GM19467 (cell line): Measurements from ENCODE around the gene CACNA1D.
"Not testable (repeated sequence)": the region's sequence is repeated elsewhere in the genome, so short reads cannot be mapped to it uniquely, and the experiment has no call there.

Experiments
- ATAC-seq: cut with Tn5 transposase; IDR thresholded peaks from one replicate; pipeline ENCODE4 v1.9.1; 2021; ENCODE audit warnings: mild to moderate bottlenecking, moderate library complexity; ENCODE audit not compliant: unreplicated experiment

The CACNA1D gene

DNA sequence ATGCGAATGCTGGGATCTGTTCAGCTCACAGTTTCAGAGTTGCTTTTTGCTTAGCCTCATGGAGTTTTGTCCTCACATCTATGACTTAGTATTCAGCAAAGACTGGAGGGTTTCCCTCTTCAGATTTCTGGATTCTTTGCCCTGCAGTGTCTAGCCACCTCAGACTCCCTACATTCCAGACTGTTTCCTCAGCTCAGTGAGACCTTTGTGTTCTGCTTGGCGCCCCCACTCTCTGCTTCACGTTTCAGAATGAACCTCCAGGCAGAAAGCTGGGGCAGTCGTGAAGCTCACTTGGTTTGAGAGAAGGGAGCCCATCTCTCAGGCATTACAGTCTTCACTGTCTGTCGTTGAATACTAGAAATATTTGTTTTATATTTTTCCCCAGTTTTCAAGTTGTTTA is 118.1 kb downstream of the CACNA1D start:
- no peak for ATAC-seq

DNA sequence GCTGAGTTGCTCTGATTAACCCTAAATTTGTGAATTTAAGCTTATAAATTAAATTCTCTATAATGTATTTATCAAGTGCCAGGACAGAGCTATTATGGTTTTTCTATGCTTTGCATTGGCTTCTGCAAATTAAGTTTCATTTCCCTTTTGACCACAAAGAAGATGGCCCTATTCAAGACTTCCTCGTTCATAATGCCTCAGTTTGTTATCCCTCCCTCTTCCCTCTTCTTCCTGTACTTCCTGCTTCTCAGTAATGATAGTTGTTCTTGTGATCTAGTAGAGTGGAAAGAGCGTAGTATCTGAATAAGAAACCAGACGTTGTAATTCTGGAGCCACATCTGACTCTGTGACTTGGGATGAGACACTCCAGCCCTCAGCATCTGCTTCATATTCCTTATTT is 118.7 kb downstream of the CACNA1D start:
- ATAC-seq: no peak

DNA sequence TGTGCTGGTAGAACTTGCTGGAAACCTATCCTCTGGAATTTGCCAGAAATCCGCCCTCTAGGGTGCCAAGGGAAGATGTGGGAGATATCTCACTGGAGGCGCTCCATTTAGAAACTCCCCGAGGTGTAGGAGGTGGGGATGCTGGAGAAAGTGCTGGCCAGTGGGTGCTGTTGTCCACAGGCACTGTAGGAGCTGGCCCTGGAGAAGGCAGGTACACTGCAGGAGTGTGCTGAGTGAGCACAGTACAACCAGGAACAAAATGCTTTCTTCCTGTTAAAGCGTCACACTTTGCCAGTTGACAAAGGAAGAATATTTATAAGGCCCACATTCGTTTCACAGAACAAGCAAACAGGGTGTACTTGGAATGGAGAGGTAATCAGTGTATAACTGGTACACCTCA is 119.9 kb downstream of the CACNA1D start:
- no peak for ATAC-seq

DNA sequence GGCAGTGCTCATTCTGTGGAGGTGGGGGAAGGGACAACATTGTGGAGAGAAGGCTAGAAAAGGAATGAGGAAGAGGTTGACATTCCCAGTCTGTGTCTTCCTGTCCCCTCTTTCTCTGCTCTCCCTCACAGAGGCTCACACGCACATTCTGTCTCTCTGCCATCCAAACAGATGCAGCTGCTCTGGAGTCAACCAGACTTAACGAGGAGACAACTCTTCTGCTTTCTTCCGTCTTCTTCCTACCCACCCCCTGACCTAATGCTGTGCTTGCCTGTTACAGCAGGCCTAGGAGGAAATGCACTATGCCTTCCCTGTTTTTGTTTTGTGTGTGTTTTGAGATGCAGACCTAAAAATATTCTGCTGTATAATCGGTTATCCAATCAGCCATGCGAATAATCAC is 121.9 kb downstream of the CACNA1D start:
- no peak for ATAC-seq

DNA sequence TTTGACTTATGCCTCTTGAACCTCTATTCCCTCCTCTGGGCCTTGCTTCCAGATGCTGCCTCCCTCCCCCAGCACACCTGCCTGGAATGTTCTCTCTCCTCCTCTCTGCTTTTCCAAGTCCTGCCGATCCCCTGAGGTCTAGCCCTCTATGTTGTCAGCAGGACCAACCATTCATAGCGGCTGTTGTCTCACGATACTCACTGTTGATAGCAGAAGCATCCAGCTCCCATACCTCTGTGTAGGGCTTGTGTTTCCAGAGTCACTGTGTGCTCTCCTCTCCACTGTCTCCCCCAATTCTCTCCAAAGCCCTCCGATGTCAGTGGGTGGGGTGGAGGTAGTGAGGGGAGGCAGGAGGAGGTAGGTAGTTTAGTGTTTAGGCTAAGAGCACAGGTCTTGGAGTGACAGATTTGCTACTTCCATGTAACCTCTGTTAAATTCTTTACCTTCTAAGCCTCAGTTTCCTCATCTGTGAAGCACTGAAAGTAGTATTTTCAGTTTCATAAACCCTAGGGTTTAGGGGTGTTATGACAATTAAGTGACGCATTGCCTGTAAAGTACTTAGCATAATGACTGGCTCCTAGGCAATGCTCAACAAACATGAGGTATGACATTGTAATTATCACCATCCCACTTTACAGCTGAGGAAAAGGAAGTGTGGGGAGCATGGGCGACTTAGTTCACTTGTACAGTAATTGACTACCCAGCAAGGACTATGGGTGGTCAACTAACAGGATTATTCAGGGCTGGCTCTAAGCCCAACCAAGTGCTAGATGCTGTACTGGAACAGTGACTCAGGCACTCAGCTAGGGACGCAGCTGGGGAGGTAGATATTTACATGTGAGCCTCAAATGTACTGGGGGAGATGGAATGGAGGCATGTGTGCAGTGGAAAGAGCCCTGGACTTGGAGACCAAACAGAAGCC is 122.8 kb downstream of the CACNA1D start:
- no peak for ATAC-seq

DNA sequence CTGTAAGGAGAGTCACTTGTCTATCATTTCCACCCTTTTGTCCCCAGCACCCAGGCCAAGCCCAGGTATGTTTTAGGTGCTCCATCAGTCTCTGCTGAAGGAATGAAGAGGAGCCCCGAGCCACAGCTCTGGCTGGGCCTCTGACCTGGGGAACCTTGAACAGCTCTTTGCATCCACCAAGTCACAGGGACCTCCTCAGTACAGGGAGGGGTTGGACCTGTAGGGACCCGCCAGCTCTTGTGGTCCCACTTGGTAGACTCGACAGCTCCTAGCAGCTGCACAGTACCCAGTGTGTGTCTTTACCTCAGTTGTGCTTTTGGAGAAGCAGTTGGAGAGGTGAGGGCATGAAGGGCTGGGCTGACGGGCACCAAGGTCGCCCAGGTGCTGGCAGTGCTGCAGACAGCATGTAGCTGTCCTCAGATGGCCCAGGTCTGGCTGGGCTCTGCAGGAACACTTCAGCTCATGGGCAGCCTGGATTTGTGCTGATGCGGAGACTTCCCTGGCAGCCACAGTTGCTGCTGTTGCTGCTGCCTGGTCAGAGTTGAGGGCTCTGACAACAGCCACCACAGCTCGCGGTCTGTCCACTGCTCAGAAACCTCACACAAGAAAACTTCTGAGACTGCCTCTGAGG is 123.6 kb downstream of the CACNA1D start:
- no peak for ATAC-seq

DNA sequence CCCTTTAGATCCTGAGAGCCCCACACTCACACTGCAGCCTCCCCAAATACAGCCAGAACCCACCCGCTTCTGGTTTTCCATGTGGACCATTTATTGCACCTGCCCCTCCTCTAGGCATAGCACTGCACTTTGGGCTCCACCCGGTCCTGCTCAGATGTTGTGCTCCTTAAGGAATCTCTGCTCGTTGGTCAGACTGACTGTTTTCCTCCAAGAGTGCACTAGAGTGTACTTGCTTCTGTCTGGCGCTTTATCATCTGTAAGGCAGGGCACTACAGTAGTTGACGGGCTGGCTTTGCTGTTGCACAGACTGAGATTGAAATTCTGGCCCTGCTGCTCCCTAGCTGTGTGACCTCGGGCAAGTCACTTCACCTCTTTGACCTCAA is 124.1 kb downstream of the CACNA1D start:
- ATAC-seq: no peak

DNA sequence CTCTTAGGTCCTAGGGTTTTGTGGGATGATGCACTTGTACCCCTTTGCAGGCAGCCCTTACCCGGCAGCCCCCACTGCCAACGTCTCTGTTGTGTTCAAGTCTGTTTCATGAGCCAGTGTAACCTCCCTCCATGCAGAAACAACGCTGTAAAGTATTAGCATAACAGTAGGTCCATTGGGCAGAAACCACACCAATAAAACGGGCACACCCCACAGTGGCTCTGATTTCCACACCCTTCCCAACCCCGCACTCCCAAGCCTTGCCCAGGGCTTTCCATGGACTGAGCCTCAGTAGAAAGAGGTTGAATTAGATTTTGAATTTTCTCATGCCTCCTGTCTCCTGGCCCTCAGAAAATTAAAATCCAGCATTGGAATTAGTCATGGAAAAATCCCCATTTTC is 124.5 kb downstream of the CACNA1D start:
- no peak for ATAC-seq

DNA sequence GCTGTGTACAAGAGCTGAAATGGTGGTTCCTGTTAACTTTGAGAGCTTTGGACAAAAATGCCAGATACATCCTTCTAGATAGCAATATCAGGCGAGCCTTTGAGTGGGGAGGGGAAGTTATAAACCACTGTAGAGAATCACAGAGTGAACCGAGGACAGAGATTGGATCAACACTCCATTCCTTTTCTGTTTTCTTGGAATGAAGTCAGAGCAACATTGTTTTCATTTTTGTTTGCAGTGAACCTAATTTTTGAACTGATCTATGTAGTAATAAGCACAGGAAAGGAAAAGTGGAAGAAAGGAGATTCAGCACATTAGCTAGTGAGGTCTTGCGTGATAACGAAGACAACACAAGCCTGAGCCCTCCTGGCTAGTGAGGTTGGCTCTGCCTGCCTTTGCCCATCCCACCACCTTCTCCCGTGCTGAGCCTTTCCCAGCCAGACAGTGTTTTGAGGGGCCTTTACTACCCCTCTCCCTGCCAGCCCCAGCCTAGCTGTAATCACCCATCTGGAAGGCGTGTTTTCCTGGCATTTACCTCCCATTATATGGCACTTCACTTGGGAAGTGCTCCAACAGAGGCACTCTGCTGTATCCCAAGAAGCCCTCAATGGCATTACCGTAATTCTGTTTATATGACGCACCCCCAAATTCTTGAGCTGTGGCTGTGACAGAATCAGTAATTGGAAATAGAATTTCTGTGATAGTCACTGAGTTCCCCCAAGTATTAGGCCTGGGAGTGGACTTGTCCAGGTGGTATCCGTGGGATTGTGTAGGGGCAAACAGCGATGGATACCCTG is 129.8 kb downstream of the CACNA1D start:
- ATAC-seq: no peak

DNA sequence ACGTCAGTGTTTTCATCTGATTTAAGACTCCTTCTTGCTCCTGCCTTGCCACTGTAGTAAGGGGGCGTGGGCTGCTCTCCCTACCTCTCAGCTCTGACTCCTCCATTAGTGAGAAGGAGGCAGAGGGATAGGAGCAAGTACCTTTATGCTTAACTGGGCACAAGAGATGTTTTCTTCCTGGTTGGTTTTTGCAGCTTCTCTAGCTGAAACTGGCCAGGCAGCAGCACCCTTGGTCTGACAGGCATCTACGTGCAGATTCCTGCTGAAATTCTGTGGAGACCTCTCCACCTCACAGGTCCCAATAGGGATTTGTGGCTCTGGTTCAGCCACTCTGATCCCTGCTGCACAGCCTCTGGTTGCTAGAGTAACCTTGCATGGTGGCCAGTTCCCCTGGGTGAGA is 132.5 kb downstream of the CACNA1D start:
- no peak for ATAC-seq

DNA sequence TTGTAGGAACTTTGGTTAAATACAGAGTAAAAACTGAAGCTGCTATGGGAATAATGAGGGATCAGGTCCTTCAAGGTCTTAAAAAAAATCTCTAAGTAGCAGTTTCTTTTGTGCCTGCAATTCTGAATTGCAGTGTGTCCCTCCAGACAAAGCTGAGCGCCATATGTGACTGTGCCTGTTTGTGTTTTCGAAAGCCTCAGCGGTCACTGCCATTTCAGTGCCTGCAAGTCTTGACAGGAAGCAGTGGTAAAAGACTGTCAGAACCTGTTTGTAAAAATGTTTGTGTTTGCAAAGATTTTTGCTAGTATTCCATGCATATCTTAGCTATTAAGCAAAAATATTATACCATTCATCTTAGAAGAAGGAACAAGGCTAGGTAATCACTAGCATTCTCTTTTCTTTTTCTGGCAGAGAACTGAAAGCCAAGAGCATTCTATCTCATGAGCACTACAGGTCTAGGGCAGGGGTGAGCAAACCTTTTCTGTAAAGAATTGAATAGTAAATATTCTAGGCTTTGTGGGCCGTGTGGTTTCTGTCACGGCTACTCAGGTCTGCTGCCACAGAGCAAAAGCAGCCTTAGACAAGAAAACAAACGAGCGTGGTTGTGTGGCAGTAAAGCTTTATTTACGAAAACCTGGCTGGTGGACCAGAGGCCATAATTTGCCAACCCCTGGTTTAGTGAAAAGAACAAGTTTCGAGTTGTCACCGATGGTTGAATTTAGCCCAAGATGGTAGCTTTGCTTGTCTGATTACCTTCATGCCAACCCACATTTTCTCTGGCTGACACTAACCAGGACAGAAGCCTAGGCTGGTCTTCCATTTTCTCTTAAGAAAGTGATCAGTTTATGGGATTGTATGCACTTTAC is 134.4 kb downstream of the CACNA1D start:
- no peak for ATAC-seq

DNA sequence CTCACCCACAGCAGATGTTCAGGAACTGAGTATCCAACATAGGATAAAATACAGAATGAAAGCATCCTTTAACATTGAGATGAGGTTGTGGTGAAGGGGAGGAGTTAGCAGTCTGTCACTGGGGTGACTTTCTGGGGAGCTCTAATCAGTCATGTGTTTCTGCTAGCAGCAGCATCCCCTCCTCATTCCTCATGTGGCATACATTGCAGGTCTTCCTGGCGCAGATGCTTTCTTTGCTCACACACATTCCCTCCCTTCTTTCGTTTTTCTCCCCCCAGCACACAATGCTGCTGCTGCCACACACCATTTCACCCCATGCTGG is 135.0 kb downstream of the CACNA1D start:
- ATAC-seq: no peak

DNA sequence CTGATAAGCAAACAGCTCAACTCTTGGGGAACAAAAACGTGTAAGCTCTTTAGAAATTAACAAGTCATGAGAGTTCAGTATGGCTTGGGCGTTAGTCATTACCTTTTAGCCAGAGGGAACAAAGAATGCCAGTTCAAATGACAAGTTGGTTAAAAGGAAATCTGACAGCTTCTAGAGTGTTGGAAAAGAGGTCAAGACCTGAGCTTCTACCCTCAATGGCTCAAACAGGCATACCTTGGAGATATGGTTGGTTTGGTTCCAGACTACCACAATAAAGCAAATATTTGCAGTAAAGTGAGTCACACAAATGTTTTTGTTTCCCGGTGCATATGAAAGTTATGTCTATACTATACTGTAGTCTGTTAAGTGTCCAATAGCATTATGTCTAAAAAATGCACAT is 136.1 kb downstream of the CACNA1D start:
- ATAC-seq: no peak

DNA sequence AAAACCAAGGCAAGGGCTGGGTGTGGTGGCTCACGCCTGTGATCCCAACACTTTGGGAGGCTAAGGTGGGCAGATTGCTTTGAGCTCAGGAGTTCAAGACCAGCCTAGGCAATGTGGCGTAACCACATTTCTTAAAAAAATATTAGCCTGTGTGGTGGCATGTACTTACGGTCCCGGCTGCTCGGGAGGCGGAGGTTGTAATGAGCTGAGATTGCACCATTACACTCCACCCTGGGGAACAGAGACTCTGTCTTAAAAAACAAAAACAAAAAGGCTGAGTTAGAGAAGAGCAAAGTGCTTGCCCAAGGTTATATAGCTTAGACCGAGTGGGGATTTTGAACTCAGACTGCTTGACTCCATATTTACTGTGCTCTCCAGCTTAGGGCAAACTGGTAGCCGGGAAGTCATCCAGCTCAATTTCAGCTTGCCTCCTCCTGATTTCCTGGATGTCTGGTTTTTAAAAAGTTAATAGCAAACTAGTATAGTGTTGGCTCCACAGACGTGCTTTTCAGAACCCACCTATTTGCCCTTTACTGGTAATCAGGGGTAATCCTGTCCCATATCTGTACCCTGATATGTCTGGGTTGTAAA is 138.9 kb downstream of the CACNA1D start:
- no peak for ATAC-seq

DNA sequence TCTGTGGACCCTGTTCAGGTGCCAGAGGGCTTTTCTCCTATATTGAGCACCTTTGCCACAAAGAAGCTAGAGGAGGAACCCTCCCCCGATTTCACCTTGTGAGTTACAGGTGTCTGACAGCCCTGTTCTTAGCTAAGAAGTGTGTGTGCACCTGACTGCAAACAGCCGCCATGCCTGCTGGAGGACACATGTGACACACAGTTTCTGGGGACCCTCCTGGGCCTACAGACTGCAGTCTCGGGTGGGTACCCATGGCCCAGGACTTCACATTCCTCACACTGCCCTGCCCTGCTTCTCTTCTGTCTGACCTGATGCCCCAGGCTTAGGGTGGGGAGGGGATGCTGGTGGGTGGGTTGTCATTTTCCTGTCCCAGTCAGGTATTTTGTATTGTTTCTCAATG is 140.6 kb downstream of the CACNA1D start:
- no peak for ATAC-seq

DNA sequence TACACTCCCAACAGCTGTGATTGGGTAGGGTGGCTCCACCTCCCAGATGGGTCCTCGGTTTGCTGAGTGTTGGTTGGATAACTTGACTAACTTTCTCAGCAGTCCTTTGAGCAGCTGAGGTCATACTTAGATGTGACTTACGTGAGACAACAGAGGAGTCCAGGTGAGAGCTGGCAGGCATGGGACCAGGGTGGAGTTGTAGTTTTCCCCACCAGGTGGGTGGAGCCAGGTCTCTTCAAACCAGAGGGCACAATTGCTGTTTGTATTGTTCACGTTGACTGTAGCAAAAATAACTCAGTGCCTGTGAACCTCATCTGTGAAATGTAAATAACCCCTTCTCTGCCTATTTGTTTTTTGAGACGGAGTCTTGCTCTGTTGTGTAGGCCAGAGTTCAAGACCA is 144.4 kb downstream of the CACNA1D start:
- not testable (repeated sequence) for ATAC-seq

DNA sequence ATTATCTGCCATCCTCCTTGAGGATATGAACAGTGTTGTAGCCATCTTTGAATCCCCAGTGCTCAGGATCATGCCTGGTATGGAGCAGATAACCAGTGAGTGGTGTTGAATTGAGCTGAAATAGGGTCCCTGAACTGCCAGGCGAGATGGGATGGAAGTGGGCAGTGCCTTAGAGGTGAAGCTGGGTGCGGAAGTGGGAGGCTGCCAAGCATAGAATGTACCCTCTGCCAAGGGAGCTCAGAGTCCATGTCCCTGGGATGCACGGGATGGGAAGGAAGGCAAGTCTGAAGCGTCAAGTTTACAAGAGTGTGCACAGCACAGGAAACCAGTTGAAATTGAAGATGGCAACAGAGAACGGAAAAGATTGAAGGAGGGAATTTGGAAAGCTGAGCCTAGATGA is 147.0 kb downstream of the CACNA1D start:
- ATAC-seq: no peak

DNA sequence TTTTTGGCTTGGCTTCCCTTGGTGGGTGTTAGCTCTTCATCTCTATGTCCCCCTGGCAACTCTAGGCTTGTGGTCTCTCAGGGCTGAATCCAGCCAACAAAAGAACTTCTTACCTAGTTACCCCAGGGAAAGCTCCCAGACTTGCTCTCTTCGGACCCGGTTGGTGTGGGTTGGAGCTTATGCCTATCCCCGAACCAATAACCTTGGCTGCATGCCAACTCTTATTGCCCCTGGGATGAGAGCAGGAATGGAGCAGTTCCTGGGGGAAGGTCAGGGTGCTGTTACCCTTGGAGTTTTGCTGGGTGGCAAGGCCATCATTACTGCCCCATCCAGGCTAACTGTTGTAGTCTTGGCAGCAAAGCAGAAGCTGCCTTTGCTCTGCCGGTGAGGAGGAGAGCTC is 147.8 kb downstream of the CACNA1D start:
- no peak for ATAC-seq

DNA sequence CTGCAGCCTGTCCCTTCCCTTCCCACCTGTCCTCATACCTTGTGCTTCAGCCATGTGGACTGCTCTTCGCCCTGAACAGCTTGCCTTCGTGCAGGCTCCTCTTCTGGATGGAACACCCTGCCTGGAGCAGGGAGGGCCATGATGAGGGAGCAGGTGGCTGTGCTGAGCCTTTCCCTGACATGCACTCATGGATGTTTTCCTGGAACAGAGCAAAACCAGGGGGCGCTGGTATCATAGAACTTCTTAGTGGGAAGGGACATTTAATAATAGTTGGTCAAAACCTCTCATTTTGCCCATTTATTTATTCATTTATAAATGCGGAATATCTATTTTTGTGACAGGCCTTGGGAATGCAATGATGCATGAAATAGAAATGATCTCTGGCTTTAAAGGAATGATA is 149.3 kb downstream of the CACNA1D start:
- no peak for ATAC-seq

DNA sequence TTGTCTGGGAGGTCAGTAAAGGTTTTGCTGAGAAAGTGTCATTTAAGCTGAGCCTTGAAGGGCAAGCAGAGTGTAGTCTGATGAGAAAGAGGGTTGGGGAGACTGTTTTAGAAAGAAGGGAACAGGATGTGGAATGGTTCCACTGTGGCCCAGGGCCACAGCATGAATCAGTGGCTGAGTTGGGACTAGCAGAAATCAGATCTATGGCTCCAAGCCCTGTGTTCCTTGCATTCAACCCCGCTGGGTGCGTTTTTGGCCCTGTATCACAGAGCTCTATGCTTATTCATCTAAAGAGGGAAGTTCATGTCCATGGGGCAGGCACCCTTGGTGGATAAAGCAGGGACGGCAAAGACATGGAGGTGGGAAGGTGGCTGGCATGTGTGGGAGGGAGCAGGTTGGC is 151.3 kb downstream of the CACNA1D start:
- no peak for ATAC-seq

DNA sequence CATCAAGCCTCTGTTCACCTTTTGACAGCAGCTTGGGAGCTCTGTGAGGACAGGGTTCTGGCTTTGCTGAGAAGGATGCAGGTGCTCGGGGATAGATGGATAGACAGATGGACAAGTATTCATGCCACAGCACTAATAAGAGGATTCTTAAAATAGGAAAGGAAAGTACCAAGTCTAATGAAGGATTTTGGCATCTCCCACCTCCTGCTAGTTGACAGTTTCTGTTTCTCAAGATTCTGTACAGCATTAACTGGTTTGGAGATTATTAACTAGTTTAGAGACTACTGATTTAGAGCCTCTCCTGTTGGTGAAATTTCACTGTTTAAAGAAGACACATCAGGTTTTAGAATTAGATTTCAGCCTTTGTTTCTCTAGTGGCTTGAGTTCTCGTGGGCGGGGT is 152.3 kb downstream of the CACNA1D start:
- no peak for ATAC-seq
